GM12891 (cell line): Measurements from ENCODE around the gene TAS2R14. TPM values are rescaled to one million over a fixed set of nuclear protein-coding genes. Genes with fewer than 3 reads are reported as not detected.
A peak's percentile ranks its signal among the peaks of the same experiment; 100 is the strongest.

Experiments
- DNase-seq: peaks from one replicate; pipeline ENCODE4 v3.0.0; 2011; ENCODE audit warnings: low spot score; ENCODE audit not compliant: insufficient read length
- FAIRE-seq: peaks from 2 replicates; lab custom pipeline; 2011; peaks lifted over from hg19 to GRCh38; lab: Jason Lieb, UNC
- PAX5 ChIP-seq: IDR thresholded peaks from 2 replicates; pipeline ENCODE4 v1.6.1; 2011; ENCODE audit warnings: low read length, moderate library complexity, mild to moderate bottlenecking; ENCODE audit not compliant: insufficient read depth, severe bottlenecking
- POLR2A ChIP-seq: IDR thresholded peaks from 2 replicates; pipeline ENCODE4 v1.6.1; 2011; ENCODE audit warnings: low read depth, low read length, control low read depth
- POLR2AphosphoS5 ChIP-seq: IDR thresholded peaks from 2 replicates; pipeline ENCODE4 v1.6.1; 2011; ENCODE audit warnings: low read depth, low read length, control low read depth
- POU2F2 ChIP-seq: IDR thresholded peaks from 2 replicates; pipeline ENCODE4 v1.6.1; 2011; ENCODE audit warnings: low read depth, mild to moderate bottlenecking, control low read depth, low read length, moderate library complexity
- SPI1 ChIP-seq: IDR thresholded peaks from 2 replicates; pipeline ENCODE4 v1.6.1; 2011; ENCODE audit warnings: low read depth, low read length, control low read depth
- TAF1 ChIP-seq: IDR thresholded peaks from 2 replicates; pipeline ENCODE4 v1.6.1; 2011; ENCODE audit warnings: low read depth, low read length, control low read depth
- polyA plus RNA-seq: library from polyadenylated mRNA; unstranded; fragments of >200 nt; gene quantifications from one replicate; pipeline ENCODE4 v1.2.1, GENCODE V29; 2012; ENCODE audit warnings: low read depth, missing spikeins, inconsistent platforms; ENCODE audit not compliant: missing spikeins

The TAS2R14 gene, protein sequence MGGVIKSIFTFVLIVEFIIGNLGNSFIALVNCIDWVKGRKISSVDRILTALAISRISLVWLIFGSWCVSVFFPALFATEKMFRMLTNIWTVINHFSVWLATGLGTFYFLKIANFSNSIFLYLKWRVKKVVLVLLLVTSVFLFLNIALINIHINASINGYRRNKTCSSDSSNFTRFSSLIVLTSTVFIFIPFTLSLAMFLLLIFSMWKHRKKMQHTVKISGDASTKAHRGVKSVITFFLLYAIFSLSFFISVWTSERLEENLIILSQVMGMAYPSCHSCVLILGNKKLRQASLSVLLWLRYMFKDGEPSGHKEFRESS
- 0.83 TPM for polyA plus RNA-seq

- FAIRE-seq (no peak), DNase-seq (no peak)
- no peak for TF ChIP-seq POLR2AphosphoS5
- no peak for TF ChIP-seq PAX5
- TF ChIP-seq SPI1: no peak
- TF ChIP-seq TAF1: no peak
- no peak for TF ChIP-seq POLR2A
- no peak for TF ChIP-seq POU2F2
Observed at GRCh38 chr12:10939163-10939562, at the start of gene TAS2R14. TSS of gene TAS2R14 (minus strand) at chr12:10939263. CDS start at chr12:10939207, 56 bp downstream.

DNA sequence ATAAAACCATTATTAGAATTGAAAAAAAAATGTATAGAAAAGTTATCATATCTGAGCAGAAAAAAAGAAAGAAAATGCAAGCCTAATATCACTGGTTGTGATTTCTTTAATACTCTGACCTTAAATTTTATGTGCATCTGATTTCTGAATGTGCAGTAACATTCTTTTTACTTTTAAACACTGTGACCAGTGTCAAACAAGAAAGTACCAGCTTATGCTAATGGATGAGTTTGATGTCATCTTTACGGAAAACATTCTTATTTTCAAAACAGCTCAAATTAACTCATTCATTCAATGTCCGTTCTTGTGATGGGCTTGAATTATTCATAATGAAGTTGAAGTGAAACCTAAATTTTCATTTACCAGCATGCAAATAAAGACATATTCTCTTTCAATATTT is 47.7 kb upstream of the TAS2R14 start, which contains the start of gene TAS2R50:
Gene TAS2R50 (minus strand): TSS at position 101 of the 400 bp plus-strand sequence. CDS start 52 bp downstream, at position 49.
- TF ChIP-seq SPI1 (no peak), POLR2AphosphoS5 (no peak), POLR2A (no peak)
- FAIRE-seq (no peak), DNase-seq (no peak)

DNA sequence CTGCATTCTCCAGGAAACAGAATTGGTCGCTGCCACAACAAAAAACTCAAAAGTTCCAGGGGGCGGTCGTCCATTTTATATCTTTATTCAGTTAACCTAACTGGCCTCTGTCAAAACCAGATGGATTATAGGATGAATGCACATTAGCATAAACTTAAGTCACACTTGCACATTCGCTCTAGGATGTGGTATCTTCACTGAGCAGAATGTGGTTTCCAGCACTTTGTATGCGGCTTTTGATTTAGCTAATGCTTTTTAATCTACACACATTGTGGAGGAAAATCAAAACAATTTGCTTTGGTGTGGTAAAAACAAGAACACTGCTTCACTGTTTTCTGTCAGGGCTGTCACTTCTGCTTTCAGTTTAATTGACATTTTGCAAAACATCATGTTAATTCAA is 43.2 kb upstream of the TAS2R14 start:
- FAIRE-seq: no peak
- no peak for TF ChIP-seq POLR2AphosphoS5
- peak; percentile 45; the same call in 1 of the 2 replicates for TF ChIP-seq SPI1
- TF ChIP-seq TAF1: no peak
- no peak for DNase-seq

GRCh38 chr12:10974965-10975364 is 35.9 kb upstream of the TAS2R14 start:
- FAIRE-seq (no peak), DNase-seq (no peak)
- no peak for TF ChIP-seq POLR2AphosphoS5
- no peak for TF ChIP-seq SPI1
- TF ChIP-seq POU2F2: no peak
- no peak for TF ChIP-seq POLR2A
- no peak for TF ChIP-seq PAX5

DNA sequence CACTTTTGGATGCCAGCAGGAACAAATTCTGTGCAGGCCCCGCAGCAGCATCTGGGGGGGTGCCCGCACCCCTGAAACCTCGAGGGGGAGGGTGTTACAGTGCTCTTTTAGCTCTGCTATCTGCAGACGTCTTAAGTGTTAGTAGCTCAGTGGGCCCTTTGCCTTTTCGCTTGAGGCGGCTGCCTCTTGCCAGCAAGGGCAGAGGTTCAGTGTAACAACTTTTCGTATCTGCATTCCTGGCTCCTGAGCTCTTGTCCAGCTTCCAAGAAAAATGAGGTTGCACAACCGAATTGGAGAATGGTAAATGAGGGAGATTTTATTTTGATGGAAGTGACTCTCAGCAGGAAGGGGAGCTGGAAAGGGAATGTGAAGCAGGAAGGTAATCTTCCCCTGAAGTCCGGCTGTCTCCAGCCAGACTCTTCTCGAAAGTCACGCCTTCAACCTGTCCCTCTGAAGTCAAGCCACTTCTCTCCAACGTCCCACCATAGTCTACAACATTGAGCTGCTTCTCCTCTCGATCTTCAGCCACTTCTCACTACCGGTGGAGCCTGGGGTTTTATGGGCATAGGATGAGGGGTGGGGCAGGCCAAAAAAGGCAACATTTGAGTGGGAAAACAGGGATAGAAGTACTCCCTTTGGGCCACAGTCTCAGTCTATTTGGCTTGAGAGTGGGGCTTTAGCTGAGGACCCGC is 29.8 kb upstream of the TAS2R14 start:
- DNase-seq (no peak), FAIRE-seq (no peak)
- no peak for TF ChIP-seq TAF1
- TF ChIP-seq POU2F2: no peak
- no peak for TF ChIP-seq POLR2AphosphoS5
- TF ChIP-seq SPI1: no peak
- TF ChIP-seq POLR2A: no peak
- no peak for TF ChIP-seq PAX5

- no peak for TF ChIP-seq TAF1
- no peak for TF ChIP-seq SPI1
- no peak for TF ChIP-seq POLR2A
- no peak for TF ChIP-seq POU2F2
- TF ChIP-seq POLR2AphosphoS5: no peak
- TF ChIP-seq PAX5: no peak
- FAIRE-seq: no peak
- DNase-seq: no peak
Observed at GRCh38 chr12:10967409-10967808, 28.3 kb upstream of the TAS2R14 start.

- DNase-seq: no peak
- FAIRE-seq: no peak
Observed at GRCh38 chr12:10966314-10966713, 27.3 kb upstream of the TAS2R14 start.

GRCh38 chr12:10965476-10965875 is 26.4 kb upstream of the TAS2R14 start:
- TF ChIP-seq SPI1: no peak
- TF ChIP-seq POU2F2: no peak
- no peak for TF ChIP-seq TAF1
- TF ChIP-seq POLR2AphosphoS5: no peak
- no peak for TF ChIP-seq PAX5
- no peak for TF ChIP-seq POLR2A
- DNase-seq (no peak), FAIRE-seq (peak; percentile 60)

More at GRCh38 chr12:10966314-10966713, 27.3 kb upstream of the TAS2R14 start:
- TF ChIP-seq POU2F2 (no peak), SPI1 (no peak), TAF1 (no peak), PAX5 (no peak), POLR2A (no peak), POLR2AphosphoS5 (no peak)

- TF ChIP-seq POLR2AphosphoS5 (no peak), POU2F2 (no peak), POLR2A (no peak), SPI1 (no peak), PAX5 (no peak), TAF1 (no peak)
- FAIRE-seq (peak; percentile 5), DNase-seq (no peak)
Observed at GRCh38 chr12:10960211-10960610, 21.1 kb upstream of the TAS2R14 start.

- no peak for DNase-seq
- no peak for FAIRE-seq
- no peak for TF ChIP-seq SPI1
- no peak for TF ChIP-seq POU2F2
- TF ChIP-seq POLR2AphosphoS5: no peak
Observed at GRCh38 chr12:10959804-10960203, 20.7 kb upstream of the TAS2R14 start.

DNA sequence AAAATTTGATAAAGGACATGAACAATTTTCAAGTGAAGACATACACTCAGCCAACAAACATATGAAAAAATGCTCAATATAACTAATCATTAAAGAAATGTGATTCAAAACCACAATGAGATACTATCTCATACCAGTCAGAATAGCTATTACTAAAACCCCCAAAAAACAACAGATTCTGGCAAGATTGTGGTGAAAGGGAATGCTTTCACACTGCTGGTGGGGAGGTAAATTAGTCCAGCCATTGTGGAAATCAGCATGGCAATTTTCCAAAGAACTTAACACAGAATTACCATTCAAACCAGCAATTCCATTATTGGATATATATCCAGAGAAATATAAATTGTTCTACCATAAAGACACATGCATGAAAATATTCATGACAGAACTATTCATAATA is 18.7 kb upstream of the TAS2R14 start:
- TF ChIP-seq SPI1 (no peak), PAX5 (no peak), POLR2AphosphoS5 (no peak), TAF1 (no peak), POU2F2 (no peak), POLR2A (no peak)
- no peak for DNase-seq
- FAIRE-seq: no peak
